GM19238 (cell line): ENCODE results near the gene AGPAT4.

Experiments
- DNase-seq: peaks from one replicate; pipeline ENCODE4 v3.0.0; 2011; ENCODE audit warnings: low spot score; ENCODE audit not compliant: insufficient read length

The AGPAT4 gene

DNA sequence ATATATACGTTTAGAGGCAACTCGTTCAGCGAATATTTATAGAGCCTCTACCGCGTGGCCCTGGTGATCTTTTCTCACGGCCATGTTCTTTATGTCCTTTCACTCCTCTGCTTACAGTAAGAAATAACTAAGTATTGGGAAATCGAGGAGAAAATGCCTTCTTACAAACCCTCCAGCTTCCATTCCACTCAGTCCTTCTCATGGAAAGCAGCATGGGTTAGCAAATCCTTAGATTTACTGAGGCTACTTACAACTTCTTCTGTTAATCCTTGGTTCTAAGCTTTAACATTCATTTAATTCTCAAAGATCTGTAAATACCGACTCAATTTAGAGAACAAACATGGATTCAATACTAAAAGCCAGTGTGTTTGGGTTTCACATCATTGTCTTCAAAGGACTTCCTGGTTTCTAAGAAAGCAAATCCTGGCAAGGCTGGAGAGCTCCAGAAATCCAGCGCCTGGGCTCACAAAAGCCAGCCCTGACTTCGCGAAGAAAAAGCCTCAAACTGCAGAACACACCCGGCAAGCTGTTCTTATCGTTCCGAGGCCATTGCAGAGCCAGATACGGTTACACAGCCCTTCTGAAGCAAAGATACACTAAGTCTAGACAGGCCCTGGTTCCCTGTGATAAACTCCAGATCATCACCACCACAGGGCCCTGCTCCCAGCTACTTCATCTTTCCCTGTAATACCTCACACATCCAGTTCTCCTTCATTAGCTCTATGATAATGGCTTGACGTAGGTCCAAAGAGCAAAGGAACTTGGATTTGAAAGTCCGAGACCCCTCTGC, 19.2 kb downstream of the AGPAT4 start:
- DNase-seq: no peak

DNA sequence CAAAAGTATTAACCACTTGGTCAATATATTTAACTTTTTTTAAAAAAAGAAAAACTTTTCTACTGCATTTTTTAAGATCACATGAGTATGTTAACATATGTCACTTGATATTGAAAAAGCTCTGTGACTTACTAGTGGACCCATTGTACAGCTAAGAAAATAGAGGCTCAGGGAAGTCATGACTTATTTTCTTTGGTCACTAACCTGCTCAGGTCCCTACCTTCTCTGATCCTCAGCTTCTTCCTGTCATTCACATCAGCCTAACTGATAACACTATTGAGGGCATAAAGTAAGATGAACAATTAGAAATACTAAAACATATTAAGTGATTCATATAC, 19.8 kb downstream of the AGPAT4 start:
- no peak for DNase-seq

DNA sequence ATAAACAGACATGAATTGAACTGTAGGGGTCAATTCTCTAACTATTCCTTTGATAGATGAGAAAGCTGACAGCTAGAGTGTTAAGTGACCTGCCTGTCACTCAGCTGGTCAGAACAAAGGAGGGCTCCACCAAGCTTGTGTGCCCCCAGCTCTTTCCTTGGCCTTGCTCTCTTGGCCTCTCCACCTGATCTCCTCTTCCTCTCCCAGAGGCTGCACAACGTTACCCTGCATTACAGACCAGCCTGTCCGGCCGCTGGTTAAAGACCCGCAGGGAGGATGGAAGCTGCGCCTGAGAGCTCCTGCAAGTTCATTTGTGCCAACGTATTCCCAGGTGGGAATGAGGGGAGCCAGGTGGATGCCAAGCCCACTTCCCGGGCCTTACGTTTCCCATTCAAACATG, 22.5 kb downstream of the AGPAT4 start:
- no peak for DNase-seq

DNA sequence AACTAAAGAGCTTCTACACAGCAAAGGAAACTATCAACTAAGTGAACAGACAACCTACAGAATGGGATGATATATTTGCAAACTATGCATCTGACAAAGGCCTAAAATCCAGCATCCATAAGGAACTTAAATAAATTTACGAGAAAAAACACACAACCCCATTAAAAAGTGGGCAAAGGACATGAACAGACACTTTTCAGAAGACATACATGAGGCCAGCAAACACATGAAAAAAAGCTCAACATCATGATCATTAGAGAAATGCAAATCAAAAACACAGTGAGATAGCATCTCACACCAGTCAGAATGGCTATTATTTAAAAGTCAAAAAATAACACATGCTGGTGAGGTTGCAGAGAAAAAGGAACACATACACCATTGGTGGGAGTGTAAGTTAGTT, 24.5 kb downstream of the AGPAT4 start:
- DNase-seq: no peak

DNA sequence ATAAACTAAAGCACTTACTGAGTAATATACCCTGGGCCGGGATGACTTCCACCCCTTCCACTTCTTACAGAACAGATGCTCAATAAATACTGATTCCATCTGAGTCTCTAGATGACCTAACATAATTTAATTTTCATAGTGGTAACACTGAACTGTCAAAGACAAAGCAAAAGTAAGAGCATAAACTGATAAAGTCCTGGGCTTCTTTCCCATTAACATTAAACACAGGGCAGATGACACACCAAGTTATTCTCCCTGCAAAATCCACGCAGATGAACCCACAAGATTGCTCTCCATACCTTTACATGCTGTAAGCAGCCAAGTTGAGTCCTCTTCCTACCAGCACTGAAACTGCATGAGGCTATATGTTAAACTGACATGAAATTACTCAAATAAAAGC, 27.1 kb downstream of the AGPAT4 start:
- DNase-seq: no peak

DNA sequence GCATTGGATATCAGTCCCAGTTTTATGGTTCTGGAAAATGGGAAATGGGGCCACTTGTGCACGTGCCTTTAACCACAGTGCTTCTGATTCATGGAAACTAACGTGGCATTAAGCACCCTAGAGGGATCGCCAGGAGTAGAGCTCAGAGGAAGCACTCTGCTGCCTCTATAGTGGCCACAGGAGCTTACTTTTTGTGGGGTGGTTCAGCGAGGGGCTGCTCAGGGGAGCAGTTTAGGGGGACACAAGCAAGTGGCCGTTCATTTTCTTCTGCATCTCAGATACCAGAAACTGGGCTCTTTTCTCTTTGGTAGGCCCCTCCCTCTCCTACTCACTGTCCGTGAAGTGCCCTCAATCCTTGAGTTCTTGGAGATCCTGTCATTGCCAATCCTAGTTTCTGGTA, 28.5 kb downstream of the AGPAT4 start:
- no peak for DNase-seq

DNA sequence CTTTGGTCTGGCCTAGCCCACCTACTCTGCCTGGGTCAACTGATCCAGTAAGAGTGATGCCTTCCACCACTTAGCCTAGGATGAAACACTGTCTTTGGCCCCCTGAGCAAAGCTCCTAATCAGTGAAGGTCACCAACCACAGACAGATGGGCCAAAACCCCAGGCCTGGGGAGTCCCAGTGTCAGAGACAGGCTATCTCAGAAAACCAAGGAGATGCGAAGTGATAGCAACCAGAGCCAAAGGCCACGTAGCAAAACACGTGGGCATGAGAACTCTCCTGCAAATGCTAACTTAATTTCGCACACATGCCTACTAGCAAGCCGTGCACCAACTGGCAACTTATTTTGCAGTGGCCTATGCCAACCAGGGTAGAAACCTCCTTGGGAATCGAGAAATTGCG, 29.1 kb downstream of the AGPAT4 start:
- DNase-seq: no peak

DNA sequence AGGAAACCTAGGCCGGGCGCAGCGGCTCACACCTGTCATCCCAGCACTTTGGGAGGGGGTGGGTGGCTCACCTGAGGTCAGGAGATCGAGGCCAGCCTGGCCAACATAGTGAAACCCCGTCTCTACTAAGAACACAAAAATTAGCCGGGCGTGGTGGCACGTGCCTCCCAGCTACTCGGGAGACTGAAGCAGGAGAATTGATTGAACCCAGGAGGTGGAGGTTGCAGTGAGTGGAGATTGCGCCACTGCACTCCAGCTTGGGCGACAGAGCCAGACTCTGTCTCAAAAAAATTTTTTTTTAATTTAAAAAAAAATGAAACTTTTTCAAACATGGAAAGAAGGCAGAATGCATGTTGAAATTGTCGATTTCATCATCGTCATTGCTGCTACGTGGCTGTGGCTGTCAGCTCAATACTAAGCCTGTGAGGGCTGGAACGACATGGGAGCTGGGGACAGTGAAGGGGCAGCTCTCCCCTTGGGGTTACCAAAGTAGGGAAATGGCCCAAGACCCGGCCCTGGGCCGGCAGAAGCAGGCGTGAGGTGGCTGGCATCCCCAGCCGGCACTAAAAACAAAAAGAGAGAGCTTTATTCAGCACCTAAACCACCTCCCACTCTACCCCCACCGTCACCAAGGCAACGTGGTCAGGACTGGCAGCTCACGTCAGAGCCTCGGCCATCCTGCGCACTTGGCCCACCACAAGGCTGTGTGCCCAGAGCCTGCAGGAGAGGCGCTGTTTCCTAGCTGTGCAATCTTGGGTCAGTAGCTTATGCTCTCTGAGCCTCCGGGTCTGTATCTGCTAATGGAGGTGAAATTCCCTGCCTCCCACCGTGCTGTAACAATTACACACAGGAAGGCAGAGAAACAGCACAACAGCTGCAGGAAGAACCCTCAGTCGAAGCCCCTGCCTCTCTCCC, 30.8 kb downstream of the AGPAT4 start:
- DNase-seq: no peak

DNA sequence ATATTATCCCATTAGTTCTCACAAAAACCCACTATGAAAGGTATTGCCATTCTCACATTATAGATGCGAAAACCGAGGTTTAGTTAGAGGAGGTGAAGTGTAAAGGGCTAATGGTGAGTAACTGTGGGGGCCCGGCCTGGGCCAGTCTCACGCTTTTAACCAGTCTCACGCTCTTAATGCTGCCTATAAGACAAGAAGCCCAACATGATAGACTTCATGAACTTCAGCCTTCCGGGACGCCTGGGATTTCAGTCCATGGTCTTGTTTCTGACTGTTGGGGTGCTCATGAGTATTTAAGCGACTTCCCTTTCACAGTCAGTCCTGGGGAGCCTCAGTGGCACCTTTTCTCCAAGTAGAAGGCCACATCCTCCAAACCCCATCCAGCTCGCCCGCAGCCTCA, 31.7 kb downstream of the AGPAT4 start:
- no peak for DNase-seq

DNA sequence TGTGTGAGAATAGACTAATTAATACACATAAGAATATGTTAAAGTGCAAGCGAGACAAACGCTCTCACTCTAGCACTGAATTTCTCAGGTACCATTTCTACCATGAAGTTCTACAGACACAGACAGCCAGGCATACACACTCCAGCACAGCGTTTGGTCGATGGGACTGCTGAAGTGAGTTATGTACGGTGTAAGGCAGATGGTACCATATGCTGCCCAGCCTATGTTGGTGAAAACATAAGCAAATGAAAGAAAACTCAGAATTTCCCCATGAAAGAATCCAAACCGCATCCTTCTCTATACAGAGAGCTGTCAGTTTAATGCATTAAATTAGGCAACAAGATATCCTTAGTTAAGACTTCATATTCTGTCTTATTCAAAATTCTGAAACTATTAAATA, 34.9 kb downstream of the AGPAT4 start:
- DNase-seq: no peak

DNA sequence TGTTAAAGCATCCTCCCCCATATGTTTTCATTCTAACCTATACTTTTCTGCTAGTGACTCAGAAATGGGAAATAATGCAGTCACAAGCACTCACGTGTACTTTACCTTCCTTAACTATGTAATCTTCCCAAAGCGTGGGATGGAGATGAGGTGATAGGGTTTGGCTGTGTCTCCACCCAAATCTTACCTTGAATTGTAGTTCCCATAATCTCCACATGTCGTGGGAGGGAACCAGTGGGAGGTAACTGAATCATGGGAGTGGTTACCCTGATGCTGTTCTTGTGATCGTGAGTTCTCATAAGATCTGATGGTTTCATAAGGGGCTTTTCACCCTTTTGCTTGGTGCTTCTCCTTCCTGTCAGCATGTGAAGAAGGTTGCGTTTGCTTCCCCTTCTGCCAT, 35.4 kb downstream of the AGPAT4 start:
- no peak for DNase-seq

DNA sequence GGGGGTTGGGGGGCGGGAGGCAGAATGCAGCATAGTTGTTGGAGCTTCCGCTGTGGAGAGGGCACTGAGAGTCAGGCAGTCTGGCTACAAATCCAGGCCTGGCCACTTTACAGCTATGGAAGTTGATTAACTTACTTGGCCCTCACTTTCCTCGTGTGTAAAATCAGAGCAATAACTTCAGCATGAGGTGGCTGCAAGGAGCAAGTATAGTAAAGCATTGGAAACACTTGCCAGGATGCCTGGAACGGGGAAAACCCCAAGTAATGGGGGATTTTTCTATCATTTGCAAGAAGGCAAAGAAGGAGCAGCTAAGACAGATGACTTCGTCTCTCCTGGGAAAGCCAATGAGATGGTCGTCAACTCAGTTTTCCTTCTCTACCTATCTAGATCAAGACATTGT, 35.8 kb downstream of the AGPAT4 start:
- DNase-seq: no peak

DNA sequence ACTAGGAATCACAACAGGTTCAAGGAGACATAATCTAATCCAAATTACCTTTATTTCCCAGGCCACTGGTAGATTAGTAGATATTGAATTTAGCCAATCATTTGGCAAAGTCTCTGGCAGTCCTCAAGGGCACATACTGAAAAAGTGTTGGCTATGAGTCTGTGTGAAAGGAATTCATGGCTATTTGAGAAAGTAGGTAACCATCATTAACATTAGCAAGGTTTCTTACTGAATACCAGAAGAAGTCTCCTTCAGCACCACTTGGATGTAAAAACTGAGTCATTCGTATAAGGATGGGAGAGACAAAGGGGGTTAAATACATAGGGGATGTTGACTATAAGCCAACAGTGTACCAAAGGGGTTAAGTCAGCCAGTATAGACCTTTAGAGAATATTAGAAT, 36.7 kb downstream of the AGPAT4 start:
- DNase-seq: no peak

DNA sequence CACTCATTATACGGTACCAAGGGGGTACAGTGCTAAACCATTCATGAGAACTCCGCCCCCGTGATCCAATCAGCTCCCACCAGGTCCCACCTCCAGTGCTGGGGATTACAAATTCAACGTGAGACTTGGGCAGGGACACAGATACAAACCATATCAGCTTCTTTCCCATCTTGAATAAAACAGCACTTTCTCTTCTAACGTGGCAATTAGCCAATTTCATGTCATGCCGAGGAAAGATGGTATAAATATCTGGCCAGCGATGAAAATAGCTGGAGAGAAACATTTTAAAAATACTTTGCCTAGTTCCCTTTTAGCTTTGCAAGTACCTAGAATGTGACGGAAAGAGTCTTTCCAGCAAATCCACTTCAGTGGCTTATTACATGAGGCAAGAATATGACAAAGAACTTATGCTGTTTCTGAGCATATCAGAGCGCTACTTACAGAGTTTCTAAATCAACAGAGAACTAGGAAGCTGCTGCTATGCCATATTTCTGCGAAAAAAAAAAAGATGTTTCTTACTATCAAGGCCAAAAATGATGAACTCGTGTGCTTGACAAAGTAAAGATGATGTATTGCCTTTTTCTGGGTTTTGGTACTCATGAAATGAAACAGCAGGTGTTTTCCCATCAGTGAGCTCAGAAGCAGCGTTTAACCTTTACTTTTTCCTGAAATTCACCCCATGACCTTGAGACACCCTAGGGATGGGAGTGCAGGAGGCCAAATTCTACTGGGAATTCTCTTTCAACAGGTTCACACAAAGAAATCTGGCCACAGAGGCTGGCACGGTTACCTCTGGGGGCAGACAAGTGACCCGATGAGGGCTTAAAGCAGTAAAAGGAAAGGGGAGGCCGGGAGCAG, 37.9 kb downstream of the AGPAT4 start:
- DNase-seq: no peak

DNA sequence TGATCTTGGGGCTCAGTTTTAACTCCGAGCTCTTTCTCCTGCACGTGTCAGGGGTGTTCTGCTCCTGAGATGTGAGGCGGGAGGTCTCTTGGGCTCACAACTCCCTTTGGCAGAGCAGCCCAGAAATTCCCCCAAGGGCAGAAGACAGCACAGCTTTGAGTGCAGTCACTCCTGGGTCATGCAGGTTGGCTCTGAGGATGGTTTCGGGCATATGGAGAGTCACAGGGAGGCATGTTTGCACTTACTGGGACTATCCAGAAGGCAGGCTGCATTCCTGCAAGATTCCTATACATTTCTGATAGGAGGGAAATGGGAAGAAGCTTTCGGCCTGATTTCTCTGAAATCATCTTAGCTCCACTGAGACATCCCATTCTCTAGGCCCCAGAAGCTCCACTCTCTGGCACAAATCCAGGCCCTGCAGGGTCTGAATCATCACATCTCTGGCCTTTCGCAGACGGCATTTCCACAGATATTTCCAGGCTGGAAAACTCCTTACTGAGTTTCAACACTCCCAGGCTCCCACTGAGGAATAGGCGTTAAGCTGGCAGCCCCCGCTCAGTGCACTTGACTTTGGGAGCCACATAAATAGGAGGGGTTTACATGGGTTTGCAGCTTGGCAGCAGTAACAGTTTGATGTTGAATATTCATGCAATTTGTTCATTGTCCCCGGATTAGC, 39.7 kb downstream of the AGPAT4 start:
- DNase-seq: no peak

DNA sequence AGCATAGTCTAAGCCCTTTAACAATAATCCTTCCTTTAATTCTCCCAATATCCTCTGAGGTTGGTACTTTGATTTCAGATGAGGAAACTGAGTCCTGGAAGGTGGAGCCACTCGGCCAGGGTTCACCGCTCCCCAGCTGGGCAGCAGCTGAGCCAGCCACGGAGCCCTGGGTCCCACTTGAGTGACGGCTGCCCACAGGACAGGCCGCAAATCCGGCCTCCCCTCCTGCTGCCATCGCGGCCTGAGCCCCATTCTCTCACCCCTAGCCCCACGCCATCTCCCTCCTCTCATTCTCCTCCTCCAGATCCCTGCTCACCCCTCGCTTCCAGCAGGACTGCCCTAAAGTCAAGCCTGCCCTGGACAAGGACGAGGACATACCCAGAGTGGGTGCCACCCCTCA, 41.4 kb downstream of the AGPAT4 start:
- no peak for DNase-seq

DNA sequence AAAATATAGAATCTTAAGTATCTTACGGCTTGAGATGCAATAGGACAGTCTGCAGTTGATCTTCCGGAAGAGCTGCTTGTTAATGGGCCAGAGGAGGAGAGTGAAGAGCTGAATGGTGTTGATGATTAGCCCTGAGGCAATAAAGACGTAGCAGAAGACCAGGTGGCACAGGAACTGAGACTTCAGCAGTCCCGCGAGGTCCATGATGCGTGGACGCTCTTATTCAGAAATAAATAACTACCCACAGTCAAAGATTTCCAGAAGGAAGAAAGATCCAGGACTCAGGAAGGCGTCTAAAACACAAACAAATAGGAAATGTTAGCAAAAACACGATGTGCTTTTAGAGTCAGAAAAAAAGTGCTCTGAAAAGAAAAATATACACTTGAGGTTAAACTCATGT, 41.9 kb downstream of the AGPAT4 start:
- no peak for DNase-seq

DNA sequence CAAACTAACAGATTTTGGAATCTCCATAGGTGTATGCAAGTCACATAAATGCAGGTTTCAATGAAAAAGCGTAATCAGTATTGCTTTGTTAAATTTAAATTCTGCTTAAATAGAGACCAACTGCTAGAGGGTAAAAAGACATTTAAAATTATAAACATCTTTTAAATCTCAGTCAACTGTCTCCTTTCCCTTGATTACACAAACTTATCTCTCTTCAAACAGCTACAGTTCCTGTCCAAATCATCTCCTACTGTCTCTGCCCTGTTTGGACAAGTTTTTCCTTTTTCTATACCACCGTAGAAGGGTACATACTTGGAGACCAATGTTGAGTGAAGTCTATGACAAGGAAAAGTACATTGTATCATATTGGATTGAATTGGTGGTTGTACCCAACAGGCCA, 43.5 kb downstream of the AGPAT4 start:
- DNase-seq: no peak

DNA sequence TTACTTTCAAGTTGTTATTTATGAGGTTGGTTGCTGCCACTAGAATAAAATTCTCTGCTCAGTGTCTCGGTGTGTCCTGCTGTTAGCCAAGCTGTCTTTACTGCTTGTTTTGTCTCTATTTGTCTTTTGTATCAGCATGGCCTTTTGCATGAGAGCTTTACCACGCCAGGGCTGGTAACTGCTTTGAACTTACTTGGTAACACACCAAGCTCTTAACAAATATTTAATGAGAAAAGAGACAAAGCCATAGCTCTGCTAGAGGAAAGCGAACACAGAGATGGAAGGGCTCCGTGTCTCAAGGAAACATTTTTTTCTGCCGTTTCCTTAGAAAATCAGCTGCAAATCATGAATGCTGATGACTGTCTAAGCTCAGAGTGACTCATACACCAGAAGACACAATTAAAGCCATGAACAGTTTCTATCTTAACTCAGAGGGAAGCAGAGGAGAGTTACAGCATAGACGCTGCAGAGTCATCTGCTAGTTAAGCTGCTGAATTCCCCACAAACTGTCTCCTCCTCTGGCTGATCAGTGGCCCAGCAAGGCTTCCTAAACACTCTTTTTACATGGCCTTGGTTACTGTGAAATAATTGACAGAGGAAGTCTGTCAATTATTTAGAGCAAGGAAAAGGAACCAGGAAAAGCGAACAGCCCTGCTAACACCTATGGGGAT, 44.8 kb downstream of the AGPAT4 start:
- DNase-seq: no peak

DNA sequence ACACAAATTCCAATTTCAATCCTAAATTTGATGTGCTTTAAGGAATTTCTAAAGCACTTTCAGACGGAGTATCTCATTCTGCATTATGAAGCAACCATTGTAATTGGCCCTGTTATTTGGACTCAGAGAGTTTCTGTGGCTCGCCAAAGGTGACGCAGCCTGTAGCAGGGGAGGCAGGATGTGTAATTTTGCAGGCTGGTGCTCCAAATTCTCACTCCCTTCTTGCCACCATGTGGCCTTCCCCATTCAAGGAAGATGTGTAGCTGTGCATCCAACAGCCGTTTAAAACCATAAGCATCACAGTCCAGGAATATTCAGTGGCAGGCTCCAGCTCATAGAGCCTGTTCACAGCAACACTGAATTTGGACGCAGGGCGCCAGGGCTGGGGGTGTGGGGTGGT, 45.8 kb downstream of the AGPAT4 start:
- DNase-seq: no peak
